Endodermal cell (in vitro differentiated cells): Measurements from ENCODE around the gene JMJD7. TPM values are rescaled to one million over a fixed set of nuclear protein-coding genes. Genes with fewer than 3 reads are reported as not detected.

Source experiments
- DNase-seq: peaks from one replicate; pipeline ENCODE4 v3.0.0-alpha.2; 2017
- H3K27ac ChIP-seq: 2 replicates; pipeline ENCODE4 v1.5.1; 2013; ENCODE audit warnings: mild to moderate bottlenecking, low read depth, low read length, moderate library complexity
- H3K27me3 ChIP-seq: 2 replicates; pipeline ENCODE4 v1.6.1; 2013; ENCODE audit warnings: mild to moderate bottlenecking, low read length, moderate library complexity; ENCODE audit not compliant: insufficient read depth, control insufficient read depth, poor library complexity, severe bottlenecking
- H3K36me3 ChIP-seq: 2 replicates; pipeline ENCODE4 v1.7.0; 2013; ENCODE audit warnings: mild to moderate bottlenecking, low read length, moderate library complexity; ENCODE audit not compliant: control insufficient read depth, insufficient read depth
- H3K4me1 ChIP-seq: one replicate; pipeline ENCODE4 v1.7.0; 2013; ENCODE audit warnings: low read length; ENCODE audit not compliant: control insufficient read depth, insufficient read depth
- H3K4me3 ChIP-seq: 2 replicates; pipeline ENCODE4 v1.5.1; 2013; ENCODE audit warnings: mild to moderate bottlenecking, low read length, moderate library complexity
- H3K9ac ChIP-seq: 2 replicates; pipeline ENCODE4 v1.6.1; 2013; ENCODE audit warnings: mild to moderate bottlenecking, low read length, moderate library complexity; ENCODE audit not compliant: poor library complexity, severe bottlenecking; ENCODE audit errors: extremely low read depth
- H3K9me3 ChIP-seq: 2 replicates; pipeline ENCODE4 v1.6.1; 2013; ENCODE audit warnings: mild to moderate bottlenecking, low read length, moderate library complexity; ENCODE audit not compliant: control insufficient read depth
- H3K27ac Mint-ChIP-seq: 2 replicates; pipeline ENCODE4 v1.8.0; 2020; ENCODE audit warnings: mixed read lengths
- H3K27me3 Mint-ChIP-seq: 2 replicates; pipeline ENCODE4 v1.8.0; 2021; ENCODE audit warnings: mild to moderate bottlenecking, mixed read lengths; ENCODE audit not compliant: insufficient read depth
- H3K36me3 Mint-ChIP-seq: 2 replicates; pipeline ENCODE4 v1.8.0; 2020; ENCODE audit warnings: low read depth, mixed read lengths
- H3K4me1 Mint-ChIP-seq: 2 replicates; pipeline ENCODE4 v1.8.0; 2020; ENCODE audit warnings: mixed read lengths
- H3K4me3 Mint-ChIP-seq: 2 replicates; pipeline ENCODE4 v1.8.0; 2020; ENCODE audit warnings: mild to moderate bottlenecking, moderate library complexity, mixed read lengths
- H3K9me3 Mint-ChIP-seq: 2 replicates; pipeline ENCODE4 v1.8.0; 2020; ENCODE audit warnings: mild to moderate bottlenecking, mixed read lengths
- WGBS, 2 experiments: methylation state at CpG; one replicate each; pipeline versions ENCODE4 v1.1.5 to v1.1.7; 2013; ENCODE audit warnings: missing lambda C conversion rate in 2 of 2, mixed read lengths in 1 of 2; ENCODE audit not compliant: insufficient coverage in 1 of 2, insufficient read length in 1 of 2; 5-methylcytosine and 5-hydroxymethylcytosine counted together
- total RNA-seq, 2 donors: library from RNA; stranded (reverse); fragmentation: NEBNext Ultra II Directional in 1 of 2; extraction: Animal tissue kit (Norgen Biotek cat#: 25700) in 1 of 2; gene quantifications; 2 replicates in 1 of 2; 3 replicates in 1 of 2; pipeline ENCODE4 v1.2.1, GENCODE V29; 2021
- TF ChIP-seq, protein P1 (sequence below): fragments of 200-600 bp; sonication (generic); conservative IDR thresholded peaks from 2 replicates; pipeline ENCODE4 v1.5.0; 2021; ENCODE audit warnings: antibody characterized with exemption, mild to moderate bottlenecking

The JMJD7 gene
- total RNA-seq, 2 donors from 2014 or later, result 18.4 to 22.1 TPM

DNA sequence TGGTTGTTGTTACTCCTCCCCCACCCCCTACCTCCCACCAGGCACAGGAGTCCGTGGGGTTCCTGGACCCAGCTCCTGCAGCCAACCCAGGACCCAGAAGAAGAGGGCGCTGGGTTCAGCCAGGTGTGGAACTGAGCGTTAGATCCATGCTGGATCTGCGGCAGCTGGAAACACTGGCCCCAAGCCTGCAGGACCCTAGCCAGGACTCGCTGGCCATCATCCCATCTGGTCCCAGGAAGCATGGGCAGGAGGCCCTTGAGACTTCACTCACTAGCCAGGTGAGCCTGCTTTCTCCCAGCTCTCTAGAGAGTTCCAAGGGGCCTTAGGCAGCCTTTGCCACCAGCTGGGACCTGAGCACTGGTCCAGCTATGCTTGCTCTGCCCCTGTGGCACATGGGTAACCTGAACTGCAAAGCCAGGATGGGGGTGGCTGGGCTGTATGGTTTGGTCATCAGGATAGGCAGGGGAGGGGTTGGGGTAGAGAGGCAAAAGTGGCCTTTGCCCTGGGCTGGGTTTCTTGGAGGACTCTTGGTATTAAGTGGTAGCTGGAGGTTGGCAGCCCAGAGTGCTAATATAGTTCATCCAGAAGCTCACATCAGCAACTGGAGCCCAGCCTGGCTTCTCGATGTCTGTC, 7.0 kb upstream of the JMJD7 start:
- Mint-ChIP-seq H3K27ac (no peak overlapping the region), H3K4me3 (no peak overlapping the region), H3K4me1 (no peaks in the 10 kb centered on the region), H3K27me3 (no peaks in the 10 kb centered on the region), H3K36me3 (peaks cover 27% of the 10 kb centered on the region), H3K9me3 (no peaks in the 10 kb centered on the region)
- no peaks in the 10 kb centered on the region for H3K4me1 ChIP-seq
- H3K36me3 ChIP-seq, result peaks cover 10% of the 10 kb centered on the region
- no peak overlapping the region for H3K27ac ChIP-seq
- no peak for DNase-seq
- WGBS, 2 experiments, result 93 to 100% methylated on average over 5 to 6 of the region's 6 CpGs
- TF ChIP-seq, protein P1, sequence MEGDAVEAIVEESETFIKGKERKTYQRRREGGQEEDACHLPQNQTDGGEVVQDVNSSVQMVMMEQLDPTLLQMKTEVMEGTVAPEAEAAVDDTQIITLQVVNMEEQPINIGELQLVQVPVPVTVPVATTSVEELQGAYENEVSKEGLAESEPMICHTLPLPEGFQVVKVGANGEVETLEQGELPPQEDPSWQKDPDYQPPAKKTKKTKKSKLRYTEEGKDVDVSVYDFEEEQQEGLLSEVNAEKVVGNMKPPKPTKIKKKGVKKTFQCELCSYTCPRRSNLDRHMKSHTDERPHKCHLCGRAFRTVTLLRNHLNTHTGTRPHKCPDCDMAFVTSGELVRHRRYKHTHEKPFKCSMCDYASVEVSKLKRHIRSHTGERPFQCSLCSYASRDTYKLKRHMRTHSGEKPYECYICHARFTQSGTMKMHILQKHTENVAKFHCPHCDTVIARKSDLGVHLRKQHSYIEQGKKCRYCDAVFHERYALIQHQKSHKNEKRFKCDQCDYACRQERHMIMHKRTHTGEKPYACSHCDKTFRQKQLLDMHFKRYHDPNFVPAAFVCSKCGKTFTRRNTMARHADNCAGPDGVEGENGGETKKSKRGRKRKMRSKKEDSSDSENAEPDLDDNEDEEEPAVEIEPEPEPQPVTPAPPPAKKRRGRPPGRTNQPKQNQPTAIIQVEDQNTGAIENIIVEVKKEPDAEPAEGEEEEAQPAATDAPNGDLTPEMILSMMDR, result no peak
- no peak overlapping the region for H3K4me3 ChIP-seq
- H3K27me3 ChIP-seq, result no peaks in the 10 kb centered on the region
- no peaks in the 10 kb centered on the region for H3K9me3 ChIP-seq
- no peak overlapping the region for H3K9ac ChIP-seq

GRCh38 chr15:41821831-41822230, 6.1 kb upstream of the JMJD7 start:
- peaks cover 27% of the 10 kb centered on the region for H3K36me3 Mint-ChIP-seq
- peaks cover 2% of the 10 kb centered on the region for H3K27me3 Mint-ChIP-seq
- H3K27ac Mint-ChIP-seq, result no peak overlapping the region
- Histone ChIP-seq H3K4me3 (no peak overlapping the region), H3K4me1 (no peaks in the 10 kb centered on the region), H3K27ac (no peak overlapping the region), H3K9me3 (no peaks in the 10 kb centered on the region), H3K9ac (no peak overlapping the region), H3K36me3 (peaks cover 10% of the 10 kb centered on the region), H3K27me3 (no peaks in the 10 kb centered on the region)
- H3K4me3 Mint-ChIP-seq, result no peak overlapping the region
- H3K9me3 Mint-ChIP-seq, result no peaks in the 10 kb centered on the region
- H3K4me1 Mint-ChIP-seq, result no peaks in the 10 kb centered on the region
- TF ChIP-seq, protein P1, result no peak
- DNase-seq, result no peak
- 92% methylated on average over 3 of the region's 4 CpGs; no CpG with 5 or more reads in 1 of the 2 experiments for WGBS, 2 experiments

GRCh38 chr15:41822471-41822870, 5.4 kb upstream of the JMJD7 start:
- H3K4me3 Mint-ChIP-seq, result no peak overlapping the region
- H3K27ac ChIP-seq, result no peak overlapping the region
- peaks cover 23% of the 10 kb centered on the region for H3K36me3 Mint-ChIP-seq
- H3K27ac Mint-ChIP-seq, result no peak overlapping the region
- no peaks in the 10 kb centered on the region for H3K9me3 ChIP-seq
- peaks cover 10% of the 10 kb centered on the region for H3K36me3 ChIP-seq
- no peak for DNase-seq
- no peaks in the 10 kb centered on the region for H3K4me1 ChIP-seq
- H3K27me3 Mint-ChIP-seq, result peaks cover 2% of the 10 kb centered on the region
- WGBS, 2 experiments, result 91 to 98% methylated on average over 5 to 6 of the region's 6 CpGs
- no peaks in the 10 kb centered on the region for H3K27me3 ChIP-seq
- H3K4me1 Mint-ChIP-seq, result no peaks in the 10 kb centered on the region
- H3K9me3 Mint-ChIP-seq, result no peaks in the 10 kb centered on the region
- H3K9ac ChIP-seq, result no peak overlapping the region
- TF ChIP-seq, protein P1, result no peak
- no peak overlapping the region for H3K4me3 ChIP-seq
